Astrocyte of the cerebellum (primary cell): ENCODE data around the gene PRSS50.
"Not testable (repeated sequence)": the region's sequence is repeated elsewhere in the genome, so short reads cannot be mapped to it uniquely, and the experiment has no call there.

Experiments
- DNase-seq: peaks from one replicate; pipeline ENCODE4 v3.0.0-alpha.2; 2011; ENCODE audit warnings: low read depth
- H3K4me3 ChIP-seq: 2 replicates; pipeline ENCODE4 v1.5.1; 2011; ENCODE audit warnings: mild to moderate bottlenecking, low read depth, low read length, moderate library complexity
- in situ Hi-C: cut with HindIII; loops from 2 replicates; pipeline ENCODE4 v1.10.0; 2017; ENCODE audit warnings: low sequenced_read_pairs
- TF ChIP-seq, protein P1 (sequence below): IDR thresholded peaks from 2 replicates; pipeline ENCODE4 v1.5.1; 2012; ENCODE audit warnings: low read length, low read depth, moderate library complexity, mild to moderate bottlenecking; ENCODE audit errors: missing control alignments

The PRSS50 gene, protein sequence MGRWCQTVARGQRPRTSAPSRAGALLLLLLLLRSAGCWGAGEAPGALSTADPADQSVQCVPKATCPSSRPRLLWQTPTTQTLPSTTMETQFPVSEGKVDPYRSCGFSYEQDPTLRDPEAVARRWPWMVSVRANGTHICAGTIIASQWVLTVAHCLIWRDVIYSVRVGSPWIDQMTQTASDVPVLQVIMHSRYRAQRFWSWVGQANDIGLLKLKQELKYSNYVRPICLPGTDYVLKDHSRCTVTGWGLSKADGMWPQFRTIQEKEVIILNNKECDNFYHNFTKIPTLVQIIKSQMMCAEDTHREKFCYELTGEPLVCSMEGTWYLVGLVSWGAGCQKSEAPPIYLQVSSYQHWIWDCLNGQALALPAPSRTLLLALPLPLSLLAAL

DNA sequence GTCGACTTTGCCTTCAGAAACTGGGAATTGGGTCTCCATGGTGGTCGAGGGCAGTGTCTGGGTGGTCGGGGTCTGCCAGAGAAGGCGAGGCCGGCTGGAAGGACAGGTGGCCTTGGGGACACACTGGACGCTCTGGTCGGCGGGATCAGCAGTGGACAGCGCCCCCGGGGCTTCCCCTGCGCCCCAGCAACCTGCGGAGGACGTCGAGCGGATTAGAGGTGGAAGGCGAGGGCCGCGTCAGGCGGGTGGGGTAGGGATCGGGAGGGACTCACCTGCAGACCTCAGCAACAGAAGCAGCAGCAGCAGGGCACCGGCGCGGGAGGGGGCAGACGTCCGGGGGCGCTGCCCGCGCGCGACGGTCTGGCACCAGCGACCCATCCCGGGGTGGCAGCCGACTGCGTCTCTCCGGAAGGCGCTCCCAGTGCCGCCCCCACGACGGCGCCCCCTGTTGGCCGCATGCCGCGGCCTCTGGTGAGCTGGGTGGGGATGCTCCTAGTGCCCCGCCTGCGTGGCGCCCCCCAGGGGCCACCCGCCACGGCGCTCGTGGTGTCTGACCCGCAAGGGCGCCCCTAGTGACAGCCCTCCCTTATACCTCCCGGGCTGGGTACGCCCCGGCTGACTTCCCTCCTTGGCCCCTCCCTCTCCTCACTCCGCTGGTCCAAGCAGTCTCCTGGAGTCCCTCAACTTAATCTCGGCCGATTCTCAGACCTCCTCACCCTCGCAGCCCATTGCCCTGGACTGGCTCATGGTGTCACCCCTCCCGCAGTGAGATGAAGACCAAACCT, at the start of gene PRSS50:
TSS of gene PRSS50 (minus strand) at position 423 of the 785 bp plus-strand sequence. CDS start at position 378, 45 bp downstream.
- in situ Hi-C loops, result no loop called here
- TF ChIP-seq, protein P1, sequence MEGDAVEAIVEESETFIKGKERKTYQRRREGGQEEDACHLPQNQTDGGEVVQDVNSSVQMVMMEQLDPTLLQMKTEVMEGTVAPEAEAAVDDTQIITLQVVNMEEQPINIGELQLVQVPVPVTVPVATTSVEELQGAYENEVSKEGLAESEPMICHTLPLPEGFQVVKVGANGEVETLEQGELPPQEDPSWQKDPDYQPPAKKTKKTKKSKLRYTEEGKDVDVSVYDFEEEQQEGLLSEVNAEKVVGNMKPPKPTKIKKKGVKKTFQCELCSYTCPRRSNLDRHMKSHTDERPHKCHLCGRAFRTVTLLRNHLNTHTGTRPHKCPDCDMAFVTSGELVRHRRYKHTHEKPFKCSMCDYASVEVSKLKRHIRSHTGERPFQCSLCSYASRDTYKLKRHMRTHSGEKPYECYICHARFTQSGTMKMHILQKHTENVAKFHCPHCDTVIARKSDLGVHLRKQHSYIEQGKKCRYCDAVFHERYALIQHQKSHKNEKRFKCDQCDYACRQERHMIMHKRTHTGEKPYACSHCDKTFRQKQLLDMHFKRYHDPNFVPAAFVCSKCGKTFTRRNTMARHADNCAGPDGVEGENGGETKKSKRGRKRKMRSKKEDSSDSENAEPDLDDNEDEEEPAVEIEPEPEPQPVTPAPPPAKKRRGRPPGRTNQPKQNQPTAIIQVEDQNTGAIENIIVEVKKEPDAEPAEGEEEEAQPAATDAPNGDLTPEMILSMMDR, result peak; percentile 25
- DNase-seq, result no peak
- no peak within 1 kb of the TSS for H3K4me3 ChIP-seq

DNA sequence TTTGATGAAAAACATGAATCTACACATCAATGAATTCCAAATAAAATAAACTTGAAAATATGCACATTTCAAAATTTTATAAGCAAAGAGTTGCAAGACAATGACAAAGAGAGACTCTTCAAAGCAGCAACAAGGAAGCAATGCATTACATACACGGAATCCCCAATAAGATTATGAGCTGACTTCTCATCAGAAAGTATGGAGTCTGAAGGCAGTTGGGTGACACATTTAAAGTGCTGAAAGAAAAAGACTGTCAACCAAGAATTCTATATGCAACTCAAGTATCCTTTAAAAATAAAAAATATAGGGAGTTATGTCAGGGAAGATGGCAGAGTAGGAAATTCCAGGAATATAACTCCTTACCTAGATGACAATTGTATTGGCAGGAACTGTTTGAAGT, 46.5 kb upstream of the PRSS50 start:
- no peak overlapping the region for H3K4me3 ChIP-seq
- DNase-seq, result no peak
- TF ChIP-seq, protein P1, result no peak
- in situ Hi-C loops, result no loop called here

DNA sequence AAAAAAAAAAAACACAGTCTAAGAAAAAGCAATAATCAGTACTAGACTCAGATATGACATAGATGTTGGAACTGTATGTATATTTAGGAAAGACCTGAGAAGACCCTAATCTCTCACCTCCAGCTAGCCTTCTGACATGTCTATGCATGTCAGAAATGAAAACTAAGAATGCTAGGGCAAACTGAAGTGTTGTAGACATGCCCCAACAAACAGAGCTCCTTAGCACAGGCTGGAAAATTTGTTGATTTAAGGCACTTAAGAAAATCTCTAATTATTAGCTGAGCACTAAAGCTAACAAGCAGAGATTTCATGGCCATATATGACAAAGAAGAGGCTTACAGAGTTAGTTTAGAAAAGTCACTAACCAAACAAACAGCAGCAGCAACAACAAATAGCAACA, 45.5 kb upstream of the PRSS50 start:
- H3K4me3 ChIP-seq, result no peak overlapping the region
- in situ Hi-C loops, result no loop called here
- TF ChIP-seq, protein P1, result no peak
- DNase-seq, result no peak

DNA sequence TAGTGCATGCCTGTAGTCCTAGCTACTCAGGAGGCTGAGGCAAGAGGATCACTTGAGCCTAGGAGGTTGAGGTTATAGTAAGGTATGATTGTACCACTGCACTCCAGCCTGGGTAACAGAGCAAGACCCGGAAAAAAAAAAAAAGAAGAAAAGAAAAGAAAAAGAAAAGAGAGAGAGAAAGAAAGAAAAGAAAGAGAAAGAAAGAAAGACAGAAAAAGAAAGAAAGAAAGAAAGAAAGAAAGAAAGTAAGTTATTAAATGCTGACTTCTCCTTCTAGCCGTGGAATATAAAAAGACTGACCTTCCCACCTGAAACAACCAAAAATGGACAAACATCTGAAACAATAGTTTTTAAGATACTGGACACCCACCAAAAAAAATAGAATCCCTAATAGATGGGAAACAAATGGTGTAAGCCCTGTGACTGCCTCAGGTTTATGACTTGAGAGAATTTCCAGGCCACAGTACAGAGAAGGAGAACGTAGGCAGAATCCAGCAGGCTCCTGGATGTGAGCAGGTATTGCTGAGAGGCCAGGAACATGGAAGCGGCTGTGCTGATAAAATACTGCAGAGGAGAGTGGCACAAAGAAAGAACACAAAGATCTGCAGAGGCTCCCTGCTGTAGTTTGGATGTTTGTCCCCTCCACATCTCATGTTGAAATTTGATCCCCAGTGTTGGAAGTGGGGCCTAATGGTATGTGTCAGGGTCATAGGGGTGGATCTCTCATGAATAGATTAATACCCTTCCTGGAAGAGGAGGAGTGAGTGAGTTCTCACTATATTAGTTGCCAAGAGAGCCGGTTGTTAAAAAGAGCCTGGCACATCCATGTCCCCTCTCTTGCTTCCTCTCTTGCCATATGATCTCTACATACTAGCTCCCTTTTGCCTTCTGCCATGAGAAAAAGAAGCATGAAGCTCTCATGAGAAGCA, 41.8 kb upstream of the PRSS50 start:
- DNase-seq, result no peak
- in situ Hi-C loops, result no loop called here
- no peak overlapping the region for H3K4me3 ChIP-seq
- TF ChIP-seq, protein P1, result no peak

DNA sequence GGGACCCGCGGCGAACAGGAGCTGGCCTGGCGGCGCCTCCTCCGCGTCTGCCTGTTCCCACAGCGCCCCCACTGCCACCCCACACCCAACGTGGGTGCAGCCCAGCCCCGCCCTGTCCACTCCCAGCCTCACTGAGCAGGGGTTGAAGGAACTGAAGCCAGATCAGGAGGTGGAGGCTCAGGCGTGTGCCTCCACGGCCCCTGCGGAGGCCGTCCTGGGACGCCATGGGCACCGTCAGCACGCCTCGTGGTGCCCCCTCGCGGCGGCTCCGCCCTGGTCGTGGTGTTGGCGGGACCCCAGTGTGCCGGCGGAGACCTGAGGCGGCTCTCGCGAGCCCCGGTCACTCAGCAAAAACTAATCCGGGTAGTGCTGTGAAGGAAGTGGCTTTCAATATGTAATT, 39.0 kb upstream of the PRSS50 start:
- TF ChIP-seq, protein P1, result no peak
- in situ Hi-C loops, result no loop called here
- DNase-seq, result no peak

DNA sequence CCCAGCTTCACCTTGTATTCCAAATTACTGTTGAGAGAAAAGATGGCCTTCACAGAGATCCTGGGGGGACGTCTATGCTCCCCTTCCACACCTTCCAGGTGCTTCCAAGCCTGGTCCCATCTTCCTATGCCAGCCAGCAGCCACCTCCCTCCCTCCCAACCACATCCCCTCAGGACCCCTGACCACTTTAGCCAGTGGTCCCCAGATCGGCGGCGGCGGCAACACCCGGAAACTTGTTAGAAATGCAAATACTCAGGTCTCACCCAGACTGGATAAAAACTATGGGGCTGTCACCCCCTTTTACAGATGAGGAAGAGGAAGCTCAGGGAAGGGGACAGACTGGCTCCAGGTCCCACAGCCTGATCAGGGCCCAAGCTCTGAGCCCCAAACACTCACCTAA, 38.0 kb upstream of the PRSS50 start:
- in situ Hi-C loops, result no loop called here
- TF ChIP-seq, protein P1, result no peak
- DNase-seq, result no peak
- H3K4me3 ChIP-seq, result no peak overlapping the region

More for the DNA sequence above, 39.0 kb upstream of the PRSS50 start:
- H3K4me3 ChIP-seq, result no peak overlapping the region

DNA sequence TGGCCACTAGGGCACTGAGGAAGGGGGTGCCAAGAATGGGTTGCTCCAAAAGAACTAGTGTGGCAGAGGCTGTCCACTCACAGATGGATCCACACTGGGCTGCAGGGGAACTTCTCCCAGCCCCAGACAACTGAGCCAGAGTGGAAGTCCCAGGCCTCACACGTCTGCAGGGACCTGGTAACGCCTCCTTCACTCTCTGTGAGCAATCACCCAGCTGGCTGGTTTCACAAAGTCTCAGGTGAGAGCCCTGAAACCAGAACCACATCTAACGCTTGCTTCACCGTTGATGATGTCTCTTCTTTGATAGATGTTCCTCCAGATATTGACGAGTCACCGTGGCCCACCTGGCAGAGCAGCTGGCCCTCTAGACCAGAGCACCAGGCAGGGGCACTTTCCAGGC, 35.5 kb upstream of the PRSS50 start:
- in situ Hi-C loops, H3K4me3 ChIP-seq, DNase-seq: not testable (repeated sequence)
